NCI-H2107 treated with DMSO at 0.1 percent for 48 hours (cell line): Measurements from ENCODE around the gene PIMREG.

Experiments used
- DNase-seq: peaks from one replicate; lab custom pipeline; 2025; ENCODE audit not compliant: unreplicated experiment; lab: John Stamatoyannopoulos, UW

PIMREG gene

DNA sequence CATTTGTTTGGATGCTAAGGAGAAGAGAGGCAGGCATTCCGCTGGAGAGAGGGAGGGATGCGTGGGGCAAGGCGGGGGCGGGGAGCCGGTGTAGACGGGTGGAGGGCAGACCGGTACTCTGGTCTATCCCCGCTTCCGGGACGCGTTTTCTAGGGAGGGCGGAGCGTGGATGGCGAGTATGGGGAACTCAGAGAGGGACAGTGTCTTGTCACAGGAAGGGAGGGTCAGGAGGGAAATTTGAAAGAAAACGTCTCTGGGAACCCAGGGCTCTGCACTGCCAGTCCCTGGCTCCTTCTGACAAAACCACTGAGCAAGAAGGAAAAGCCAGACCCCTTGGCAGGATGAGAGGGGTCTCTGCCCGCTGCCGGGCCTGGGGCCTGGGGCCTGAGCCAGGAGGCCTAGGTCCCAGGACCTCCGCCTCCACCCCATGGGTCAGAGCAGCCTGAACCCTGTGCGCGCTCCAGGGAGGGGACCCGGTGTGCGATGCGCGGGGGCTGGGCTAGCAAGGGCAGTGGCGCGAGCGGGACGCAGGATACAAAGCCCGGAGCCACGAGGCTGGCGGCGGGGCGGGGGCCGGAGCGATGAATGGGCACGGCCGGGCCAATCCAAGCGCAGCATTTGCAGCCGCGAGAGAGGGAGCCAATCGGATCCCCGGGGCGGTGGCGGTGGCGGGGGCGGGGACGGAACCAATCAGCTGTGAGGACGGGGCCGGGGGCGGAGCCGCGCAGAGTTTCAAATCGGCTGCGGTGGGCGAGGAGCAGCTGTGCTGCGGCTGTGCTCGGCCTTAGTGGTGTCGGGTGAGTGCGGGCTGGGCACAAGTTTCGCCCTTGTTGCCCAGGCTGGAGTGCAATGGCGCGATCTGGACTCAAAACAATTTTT is at the start of gene PIMREG:
PIMREG (plus strand) TSS at position 764 of the 879 bp plus-strand sequence. CDS start 656 bp downstream, outside the sequence.
- peak; percentile 77 for DNase-seq

DNA sequence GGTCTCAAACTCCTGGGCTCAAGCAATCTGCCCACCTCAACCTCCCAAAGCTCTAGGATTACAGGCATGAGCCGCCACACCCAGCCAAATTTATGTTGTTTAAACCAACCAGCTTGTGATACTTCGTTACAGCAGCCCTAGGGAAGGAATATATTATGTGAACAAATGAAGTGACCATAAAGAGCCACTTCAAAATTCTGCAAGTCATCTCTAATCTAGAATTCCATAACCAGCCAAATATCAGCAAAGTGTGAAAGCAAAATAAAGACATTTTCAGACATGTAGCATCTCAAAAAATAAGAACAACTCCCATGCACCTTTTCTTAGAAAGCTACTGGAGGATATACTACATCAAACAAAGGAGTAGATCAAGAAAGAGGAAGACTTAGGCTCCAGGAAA is 45.3 kb upstream of the PIMREG start:
- no peak for DNase-seq

DNA sequence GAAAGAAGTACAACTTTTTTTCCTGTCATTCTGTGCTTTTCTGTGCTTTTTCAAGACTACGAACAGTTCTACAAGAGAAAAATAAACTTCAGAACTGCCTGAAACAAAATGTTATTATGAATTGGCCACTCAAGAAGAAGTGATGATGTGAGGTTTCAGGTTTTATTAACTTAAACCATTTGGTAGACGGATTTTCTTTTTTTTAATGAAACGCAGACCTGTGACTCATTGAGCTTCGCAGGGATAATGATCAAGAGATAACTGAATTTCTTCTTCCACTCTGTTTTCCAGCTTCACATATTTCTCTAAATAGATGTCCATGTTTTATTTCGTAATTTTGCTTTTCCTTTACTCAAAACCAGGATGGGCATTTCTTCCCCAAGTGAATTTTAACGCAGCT is 42.0 kb upstream of the PIMREG start:
- DNase-seq, result no peak

- DNase-seq, result no peak
Observed at GRCh38 chr17:6408276-6408675, 36.0 kb upstream of the PIMREG start.

DNA sequence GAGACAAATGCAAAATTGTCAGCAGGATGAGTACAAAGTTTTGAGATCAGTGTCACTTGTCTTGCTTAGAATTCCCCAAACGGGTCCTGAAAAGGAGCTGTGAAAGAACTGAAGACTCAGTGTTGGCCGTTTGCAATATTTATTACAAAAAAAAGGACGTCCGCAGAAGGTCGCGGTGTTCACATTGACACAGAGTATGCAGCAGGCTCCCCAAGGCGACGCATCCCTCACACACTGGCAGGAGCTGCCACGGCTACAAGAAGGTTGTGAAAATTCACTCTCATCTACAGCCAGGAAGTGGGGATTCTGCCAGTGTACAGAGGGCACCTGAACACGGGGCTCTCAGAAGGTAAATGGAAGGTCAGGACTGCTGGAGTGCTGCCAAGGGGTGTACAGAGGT is 35.5 kb upstream of the PIMREG start:
- no peak for DNase-seq

DNA sequence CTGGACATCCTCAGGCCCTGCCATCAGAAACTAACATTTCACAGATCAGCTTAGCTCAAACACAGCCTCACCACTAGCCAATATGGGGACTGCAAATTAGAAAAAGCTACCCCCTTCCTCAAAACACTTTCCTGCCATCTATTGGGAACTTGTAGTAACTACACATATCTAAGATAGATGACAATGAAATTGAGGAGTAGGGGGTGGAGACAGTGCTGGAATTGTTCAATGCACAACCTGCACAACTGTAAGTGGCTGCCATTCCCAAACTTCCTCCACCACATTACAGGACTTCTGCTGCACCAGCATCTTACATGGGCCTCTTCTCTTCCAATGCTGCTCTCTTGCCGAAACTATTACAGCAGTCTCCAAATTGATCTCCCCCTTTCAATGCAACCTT is 31.2 kb upstream of the PIMREG start:
- peak; percentile 31 for DNase-seq

DNA sequence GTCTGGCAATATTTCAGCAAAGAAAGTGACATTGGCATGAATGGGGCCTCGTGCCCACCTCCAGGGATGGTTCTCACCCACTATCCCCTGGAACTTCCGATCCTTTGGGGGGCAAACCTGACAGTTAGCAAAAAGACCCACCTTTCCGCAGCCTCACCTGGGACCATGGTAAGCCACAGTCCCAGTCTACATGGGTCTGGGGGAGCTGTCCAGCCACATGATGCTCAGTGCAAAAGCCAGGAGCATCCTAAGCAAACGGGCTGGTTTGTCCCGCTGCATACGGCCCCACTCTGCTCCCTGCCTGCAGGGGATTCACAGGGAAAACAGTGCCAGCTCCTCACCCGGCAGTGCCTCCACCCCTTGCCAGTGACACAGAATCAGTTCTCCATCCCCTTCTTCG is 28.6 kb upstream of the PIMREG start:
- DNase-seq, result no peak

DNA sequence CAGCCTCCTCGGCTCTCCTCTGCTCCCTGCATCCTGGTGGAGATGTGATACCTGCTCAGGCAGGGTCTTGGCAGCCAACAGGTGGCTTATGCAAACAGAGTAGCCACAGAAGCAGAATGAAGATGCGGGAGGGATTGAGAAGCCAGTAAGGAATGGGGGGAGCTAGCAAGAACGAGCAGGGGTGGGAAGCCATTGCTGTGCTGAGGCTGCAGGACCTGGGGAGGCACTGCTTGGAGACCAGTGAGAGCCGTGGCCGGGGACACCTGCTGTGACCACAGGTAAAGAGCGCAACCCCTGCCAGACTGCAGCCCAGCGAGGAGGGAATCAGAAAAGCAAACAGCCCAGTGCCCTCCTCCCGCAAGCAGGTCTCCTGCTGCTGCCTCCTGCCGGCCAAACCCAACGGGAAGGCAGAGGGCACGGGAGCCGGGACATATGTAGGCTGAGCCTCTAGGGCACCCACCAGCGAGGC is 24.0 kb upstream of the PIMREG start:
- DNase-seq, result peak; percentile 9

- peak; percentile 40 for DNase-seq
Observed at GRCh38 chr17:6421700-6422604, 22.3 kb upstream of the PIMREG start.

- no peak for DNase-seq
Observed at GRCh38 chr17:6422654-6423241, 21.5 kb upstream of the PIMREG start.

DNA sequence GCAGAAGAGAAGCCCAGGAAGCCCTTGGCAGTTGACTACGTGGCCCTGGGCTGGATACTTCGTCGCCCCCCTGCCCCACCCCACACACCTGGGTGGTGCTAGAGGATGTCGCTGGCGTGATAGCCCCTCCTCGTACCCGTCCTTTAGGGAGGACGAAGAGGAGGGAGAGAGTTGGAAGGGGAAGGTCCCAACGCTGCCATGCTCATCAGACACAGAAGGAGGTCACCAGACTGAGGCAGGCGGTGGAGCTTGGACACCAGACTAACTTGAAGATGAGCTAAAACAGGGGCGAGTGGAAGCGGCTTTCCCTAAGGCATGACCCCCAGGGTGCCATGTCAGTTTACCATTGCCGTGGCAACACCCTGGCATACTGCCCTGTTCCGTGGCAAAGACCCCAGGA is 20.3 kb upstream of the PIMREG start:
- no peak for DNase-seq

- no peak for DNase-seq
Observed at GRCh38 chr17:6425407-6425806, 18.8 kb upstream of the PIMREG start.

DNA sequence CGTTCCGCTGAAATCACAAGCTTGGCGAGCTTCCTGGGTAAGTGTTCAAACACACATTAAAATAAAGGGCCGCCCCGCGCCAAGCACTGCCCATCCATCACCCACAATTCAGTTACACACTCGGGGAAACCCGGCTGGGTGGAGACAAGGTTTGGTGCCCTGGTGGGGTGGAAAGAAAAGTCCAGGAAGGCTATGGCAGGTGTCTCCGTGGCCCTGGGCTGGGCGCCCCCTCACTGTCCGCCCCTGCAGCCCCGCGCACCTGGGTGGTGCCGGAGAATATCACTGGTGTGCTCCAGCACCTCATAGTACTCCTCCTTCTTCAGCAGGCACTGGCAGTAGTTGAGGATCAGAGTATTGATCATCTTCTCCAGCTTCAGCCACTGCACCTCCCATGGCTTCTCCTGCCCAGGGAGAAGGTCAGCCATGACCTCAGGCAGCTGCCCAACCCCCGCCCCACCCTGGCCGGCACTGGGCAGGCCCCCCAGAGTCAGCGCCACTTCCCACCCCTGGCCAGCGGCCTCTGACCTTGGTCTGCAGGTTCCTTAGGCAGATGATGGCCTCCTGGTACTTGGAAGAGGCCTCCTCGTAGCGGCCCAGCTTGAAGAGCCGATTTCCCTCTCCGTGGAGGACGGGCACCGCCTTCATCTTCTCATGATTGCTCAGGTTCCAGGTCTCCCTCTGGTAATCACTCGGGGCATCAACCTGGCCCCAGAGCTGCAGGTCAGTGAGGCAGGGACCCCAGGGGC is 17.7 kb upstream of the PIMREG start:
- DNase-seq, result no peak

- DNase-seq, result no peak
Observed at GRCh38 chr17:6427279-6427781, 16.9 kb upstream of the PIMREG start.

- no peak for DNase-seq
Observed at GRCh38 chr17:6428207-6428965, 15.9 kb upstream of the PIMREG start.

- no peak for DNase-seq
Observed at GRCh38 chr17:6429266-6429665, 15.0 kb upstream of the PIMREG start.

DNA sequence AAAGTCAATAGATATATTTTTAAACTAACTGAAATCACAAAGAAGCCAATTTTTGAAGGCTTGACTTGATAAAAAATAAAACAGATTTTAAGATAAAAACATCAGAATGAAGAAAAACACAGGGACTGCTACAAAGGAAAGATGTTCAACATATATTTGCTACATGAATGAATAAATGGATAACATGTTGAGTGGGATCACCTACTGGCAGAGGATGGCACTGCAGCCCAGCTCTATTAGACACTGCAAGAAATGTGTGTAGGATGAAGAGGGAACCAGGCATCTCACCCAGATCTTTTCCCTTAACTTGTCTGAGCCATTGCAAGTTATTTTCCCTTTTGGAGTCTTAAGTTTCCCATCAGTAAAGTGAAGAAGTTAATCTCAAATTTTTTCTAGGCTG is 13.5 kb upstream of the PIMREG start:
- no peak for DNase-seq

- DNase-seq, result no peak
Observed at GRCh38 chr17:6435051-6435450, 9.2 kb upstream of the PIMREG start, which contains the start of gene AIPL1. AIPL1 (minus strand) TSS chr17:6435121; CDS start chr17:6435104, 17 bp downstream.

- peak; percentile 43 for DNase-seq
Observed at GRCh38 chr17:6435968-6436367, 8.3 kb upstream of the PIMREG start.

- DNase-seq, result peak; percentile 63
Observed at GRCh38 chr17:6437466-6437865, 6.8 kb upstream of the PIMREG start.
